ENCODE measurements around the gene MAP4K3.

Gene MAP4K3

GRCh38 chr2:39469807-39470206, 32.7 kb upstream of the MAP4K3 start:
- TF ChIP-seq TOX (CRISPR knock-in tag; IDR thresholded peaks at IDR 0.05; ENCODE audit: borderline replicate concordance) (no peak), OSR1 (CRISPR knock-in tag; IDR thresholded peaks at IDR 0.05) (no peak), CSDC2 (CRISPR knock-in tag; IDR thresholded peaks at IDR 0.05) (no peak), TSHZ2 (CRISPR knock-in tag; IDR thresholded peaks at IDR 0.05) (no peak), BACH2 (CRISPR knock-in tag; IDR thresholded peaks at IDR 0.05; ENCODE audit: borderline replicate concordance) (no peak), ZNF8 (CRISPR knock-in tag; IDR thresholded peaks at IDR 0.05) (no peak), ZFP3 (CRISPR knock-in tag; IDR thresholded peaks at IDR 0.05) (no peak), PPARA (CRISPR knock-in tag; IDR thresholded peaks at IDR 0.05; ENCODE audit: borderline replicate concordance) (no peak), ISL1 (CRISPR knock-in tag; IDR thresholded peaks at IDR 0.05) (no peak), ZFP30 (CRISPR knock-in tag; IDR thresholded peaks at IDR 0.05) (no peak), ARNTL (CRISPR knock-in tag; IDR thresholded peaks at IDR 0.05; ENCODE audit: borderline replicate concordance, low read depth) (no peak), RARB (CRISPR knock-in tag; IDR thresholded peaks at IDR 0.05) (no peak), SNAI2 (CRISPR knock-in tag; IDR thresholded peaks at IDR 0.05) (no peak), TCF4 (CRISPR knock-in tag; IDR thresholded peaks at IDR 0.05; ENCODE audit: borderline replicate concordance) (no peak), PATZ1 (CRISPR knock-in tag; IDR thresholded peaks at IDR 0.05; ENCODE audit: borderline replicate concordance) (no peak), ESRRG (CRISPR knock-in tag; IDR thresholded peaks at IDR 0.05) (no peak), ZNF565 (CRISPR knock-in tag; conservative IDR thresholded peaks at IDR 0.05; ENCODE audit: low read depth) (no peak), CSRNP3 (CRISPR knock-in tag; IDR thresholded peaks at IDR 0.05) (no peak), CREB5 (CRISPR knock-in tag; IDR thresholded peaks at IDR 0.05; ENCODE audit: low read depth) (no peak), ZC3H10 (CRISPR knock-in tag; IDR thresholded peaks at IDR 0.05) (no peak)
- ATAC-seq, result peak; percentile 95

GRCh38 chr2:39468579-39469451, 31.7 kb upstream of the MAP4K3 start:
- ATAC-seq, result peak; percentile 17; the same call in 2 of the 3 replicates
- TF ChIP-seq ZNF70 (CRISPR knock-in tag; IDR thresholded peaks at IDR 0.05) (no peak), RARB (CRISPR knock-in tag; IDR thresholded peaks at IDR 0.05) (no peak), ISL1 (CRISPR knock-in tag; IDR thresholded peaks at IDR 0.05) (0 out of 2 replicates have a peak, but pooled peaks have one; percentile 14), CREB5 (CRISPR knock-in tag; IDR thresholded peaks at IDR 0.05; ENCODE audit: low read depth) (no peak), TSHZ2 (CRISPR knock-in tag; IDR thresholded peaks at IDR 0.05) (no peak), ZC3H10 (CRISPR knock-in tag; IDR thresholded peaks at IDR 0.05) (no peak)
